Amniotic stem cell (primary cell): ENCODE measurements around the gene SCYL1.
"Not testable (repeated sequence)": the region's sequence is repeated elsewhere in the genome, so short reads cannot be mapped to it uniquely, and the experiment has no call there.

Experiments used
- DNase-seq: peaks from one replicate; lab custom pipeline; 2025; lab: John Stamatoyannopoulos, UW

Gene SCYL1

DNA sequence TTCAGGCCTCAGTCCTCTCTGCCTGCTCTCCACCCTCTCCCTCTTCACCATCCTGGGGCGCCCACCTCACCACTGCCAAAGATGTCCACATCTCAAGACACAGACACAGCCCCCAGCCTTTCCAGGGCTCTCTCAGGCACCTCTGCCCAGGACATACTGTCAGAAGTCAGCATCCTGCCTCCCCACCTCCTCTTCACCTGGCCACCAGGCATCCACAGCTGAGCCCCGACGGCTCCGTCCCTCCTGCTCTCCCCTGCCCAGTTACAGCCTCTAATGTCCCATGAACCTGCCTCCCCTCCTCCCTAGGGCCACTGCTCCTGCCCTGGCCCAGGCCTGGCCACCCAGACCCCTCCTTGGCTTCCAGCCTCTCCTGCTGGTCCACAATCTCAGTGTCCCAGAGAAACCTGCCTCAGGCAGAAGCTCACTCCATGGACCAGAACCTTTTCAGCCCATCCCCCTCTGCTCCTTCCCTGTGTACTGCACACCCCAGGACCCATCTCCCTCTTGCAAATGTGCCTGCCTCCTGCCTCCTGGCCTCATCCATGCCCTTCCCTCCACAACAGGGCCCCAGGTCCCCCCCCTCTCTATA lies 30.1 kb downstream of the SCYL1 start:
- DNase-seq, result no peak

DNA sequence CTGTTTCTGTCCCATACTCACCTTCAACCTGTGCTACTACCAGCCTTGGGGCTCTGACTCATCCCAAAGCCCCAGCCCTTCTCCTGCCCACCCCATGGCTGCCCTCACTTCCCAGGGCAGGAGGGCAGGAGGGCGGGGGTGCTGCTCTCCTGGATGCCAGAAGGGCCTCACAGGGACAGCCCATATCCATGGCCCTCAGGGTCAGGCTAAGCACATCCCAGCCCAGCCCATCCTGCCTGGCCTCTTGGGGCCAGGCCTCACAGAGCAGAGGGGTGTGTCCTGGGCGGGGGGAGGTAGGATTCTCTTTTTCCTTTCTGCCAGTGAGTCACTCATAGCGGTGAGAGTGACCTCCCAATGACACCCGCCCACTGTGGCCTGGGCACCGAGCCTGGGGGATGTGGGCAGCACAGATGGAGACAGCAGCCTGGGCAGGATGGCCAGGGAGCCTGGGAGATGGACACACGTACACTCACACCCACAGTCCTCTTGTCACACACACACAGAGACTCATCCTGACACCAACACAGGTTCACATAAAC lies 30.9 kb downstream of the SCYL1 start:
- DNase-seq, result peak; percentile 65

DNA sequence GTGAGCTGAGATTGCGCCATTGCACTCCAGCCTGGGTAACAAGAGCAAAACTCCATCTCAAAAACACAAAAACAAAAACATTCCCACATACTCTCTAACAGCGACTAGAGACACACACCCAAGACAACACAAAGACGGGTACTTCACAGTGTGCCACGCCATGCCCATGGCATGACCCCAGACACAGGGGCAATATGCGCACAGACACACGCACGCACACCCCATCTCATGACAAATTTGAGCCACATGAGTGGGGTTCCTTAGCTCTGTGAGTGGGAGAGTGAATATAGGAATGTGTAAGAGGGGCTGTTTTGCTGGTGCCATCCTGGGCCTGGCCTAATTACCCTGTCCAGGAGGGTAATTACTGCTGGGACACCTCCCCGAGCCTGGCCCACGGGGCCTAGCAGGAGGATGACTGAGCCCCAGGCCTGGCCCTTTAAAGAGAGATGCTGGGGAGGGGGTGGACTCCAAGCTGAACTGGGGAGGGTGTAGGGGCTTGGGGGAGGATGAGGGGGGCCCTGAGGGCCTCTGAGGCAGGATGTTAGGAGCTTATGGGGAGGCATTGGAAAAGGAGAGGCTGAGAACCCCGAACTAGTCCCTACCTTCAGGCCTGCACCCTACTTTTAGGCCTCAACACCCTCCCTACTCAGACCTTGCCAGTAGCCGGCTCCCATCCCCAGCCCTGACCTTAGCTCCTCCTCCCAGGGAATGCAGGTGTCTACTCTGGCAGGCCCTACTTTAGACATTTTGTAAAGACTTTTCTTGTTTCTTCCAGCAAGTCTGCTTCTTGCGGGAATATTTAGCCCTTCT lies 31.8 kb downstream of the SCYL1 start:
- no peak for DNase-seq

DNA sequence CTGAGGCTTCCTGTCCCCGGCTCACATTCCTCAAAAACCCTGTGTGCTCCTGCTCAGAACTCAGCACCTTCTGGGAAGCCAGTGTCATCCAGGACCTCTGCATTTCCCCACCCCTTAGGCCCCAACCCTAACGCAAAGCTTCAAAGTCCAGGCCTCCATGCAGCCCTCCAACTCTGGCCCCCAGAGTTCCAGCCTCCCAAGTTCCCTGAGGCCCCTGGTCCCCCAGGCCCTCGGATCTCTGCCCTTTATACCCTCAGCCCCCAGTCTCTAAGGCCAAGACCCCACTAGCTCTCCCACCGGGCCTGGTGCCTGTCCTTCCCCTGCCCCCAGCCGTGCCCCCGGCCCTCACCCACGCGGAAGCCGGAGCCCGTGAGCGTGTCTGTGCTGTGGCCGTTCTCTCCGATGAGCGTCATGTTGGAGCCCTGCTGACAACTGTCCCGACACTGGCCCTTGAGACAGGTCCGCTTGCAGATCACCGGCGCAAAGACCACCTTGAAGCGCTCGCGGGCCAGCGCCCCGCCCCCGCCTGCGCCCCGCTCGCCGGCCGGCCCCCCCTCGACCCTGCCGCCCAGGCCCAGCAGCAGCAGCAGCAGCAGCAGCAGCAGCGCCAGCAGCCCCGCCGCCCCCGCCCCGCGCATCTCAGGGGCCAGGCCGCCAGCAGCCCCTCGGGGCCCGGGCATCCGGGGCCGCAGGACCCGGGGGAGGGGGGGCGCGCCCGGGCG lies 32.6 kb downstream of the SCYL1 start:
- DNase-seq, result no peak

DNA sequence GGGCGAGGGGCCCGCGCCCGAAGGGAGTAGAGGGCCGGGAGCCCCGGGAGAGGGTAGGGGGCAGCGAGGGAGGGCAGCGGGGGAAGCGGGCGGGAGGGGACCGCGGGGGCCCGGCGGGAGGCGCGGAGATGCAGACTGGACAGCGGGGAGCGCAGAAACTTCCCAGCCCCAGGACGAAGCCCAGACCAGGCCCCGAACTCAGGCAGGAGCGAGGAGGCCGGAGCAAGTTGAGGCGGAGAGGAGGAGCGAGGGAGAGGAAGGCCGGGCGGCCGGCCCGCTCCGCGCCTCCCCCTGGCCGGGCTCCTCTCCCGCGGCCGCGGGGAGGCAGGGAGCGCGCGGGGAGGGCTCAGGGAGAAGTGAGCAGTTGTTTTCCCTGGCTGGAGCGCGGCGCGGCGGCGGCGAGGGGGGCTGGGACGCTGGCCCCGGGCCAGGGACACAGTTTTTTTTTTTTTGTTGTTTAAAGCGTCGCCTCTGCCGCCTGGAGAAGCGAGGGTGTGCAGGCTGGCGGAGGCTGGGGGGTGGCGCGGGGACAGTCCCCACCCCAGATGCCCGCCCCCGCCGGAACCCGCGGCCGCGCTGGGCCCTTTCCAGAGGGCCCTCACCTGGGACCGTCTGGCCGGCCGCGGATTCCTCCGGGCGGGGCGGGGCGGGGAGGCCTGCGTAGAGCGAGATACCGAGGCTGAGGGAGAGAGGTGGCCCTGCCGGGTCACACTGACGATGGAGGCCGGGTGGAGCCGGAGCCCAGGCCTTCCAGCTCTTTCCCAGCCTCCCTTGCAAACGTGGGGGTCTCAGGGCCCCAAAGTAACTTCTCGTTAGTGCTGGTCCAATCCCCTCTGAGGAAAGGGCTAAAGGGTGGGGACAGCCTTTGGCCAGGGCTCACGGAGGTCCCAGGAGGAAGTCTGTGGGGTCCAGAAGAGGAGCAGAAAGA lies 33.4 kb downstream of the SCYL1 start, which contains the start of gene LTBP3:
Gene LTBP3 (minus strand): TSS at position 358 of the 928 bp plus-strand sequence. CDS start 400 bp downstream, outside the sequence.
- no peak for DNase-seq

DNA sequence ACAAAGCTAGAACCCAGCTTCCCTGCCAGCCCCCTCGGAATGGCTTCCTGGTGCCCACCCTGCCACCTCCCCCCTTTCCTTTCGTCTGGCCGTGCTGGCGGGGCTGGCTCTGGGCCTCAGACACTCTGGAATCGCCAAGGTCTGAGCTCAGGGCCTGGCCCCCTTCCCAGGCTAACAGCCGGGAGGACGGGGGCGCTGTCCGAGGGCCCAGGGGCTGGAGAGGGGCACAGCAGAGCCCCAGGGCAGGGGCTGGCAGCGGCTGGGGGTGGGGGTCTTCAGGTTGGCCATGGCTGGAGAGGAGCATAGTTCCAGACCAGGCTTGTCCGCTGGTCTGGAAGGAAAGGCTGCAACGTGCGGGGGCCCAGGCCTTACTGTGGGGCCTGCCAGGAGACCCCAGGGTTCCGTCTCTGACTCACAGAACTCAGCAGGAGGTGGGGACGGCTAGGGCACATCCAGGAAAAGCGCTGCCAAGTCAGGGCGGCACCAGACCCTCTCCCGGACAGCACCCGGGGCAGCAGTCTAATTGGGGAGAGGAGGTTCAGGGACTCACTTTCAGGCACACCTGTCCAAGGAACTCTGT lies 34.1 kb downstream of the SCYL1 start:
- DNase-seq, result no peak

DNA sequence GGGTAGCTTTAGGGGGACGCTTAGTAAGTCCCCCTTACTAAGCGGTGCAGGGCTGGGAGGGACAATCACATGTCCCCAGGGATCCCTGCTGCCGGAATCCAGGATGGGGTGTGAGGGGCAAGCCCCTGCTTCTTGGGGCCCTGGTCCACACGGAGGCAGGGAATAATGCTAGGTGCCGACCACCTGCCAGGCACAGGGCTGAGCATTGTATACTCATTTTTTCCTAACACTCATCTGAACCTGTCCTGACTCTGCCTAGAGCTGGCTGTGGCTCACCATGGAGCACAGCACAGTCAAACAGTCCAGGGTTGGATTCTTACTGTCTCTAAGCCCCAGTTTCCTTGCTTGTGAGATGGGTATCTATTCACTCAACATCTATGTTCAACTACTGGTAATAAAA lies 34.7 kb downstream of the SCYL1 start:
- DNase-seq, result no peak

DNA sequence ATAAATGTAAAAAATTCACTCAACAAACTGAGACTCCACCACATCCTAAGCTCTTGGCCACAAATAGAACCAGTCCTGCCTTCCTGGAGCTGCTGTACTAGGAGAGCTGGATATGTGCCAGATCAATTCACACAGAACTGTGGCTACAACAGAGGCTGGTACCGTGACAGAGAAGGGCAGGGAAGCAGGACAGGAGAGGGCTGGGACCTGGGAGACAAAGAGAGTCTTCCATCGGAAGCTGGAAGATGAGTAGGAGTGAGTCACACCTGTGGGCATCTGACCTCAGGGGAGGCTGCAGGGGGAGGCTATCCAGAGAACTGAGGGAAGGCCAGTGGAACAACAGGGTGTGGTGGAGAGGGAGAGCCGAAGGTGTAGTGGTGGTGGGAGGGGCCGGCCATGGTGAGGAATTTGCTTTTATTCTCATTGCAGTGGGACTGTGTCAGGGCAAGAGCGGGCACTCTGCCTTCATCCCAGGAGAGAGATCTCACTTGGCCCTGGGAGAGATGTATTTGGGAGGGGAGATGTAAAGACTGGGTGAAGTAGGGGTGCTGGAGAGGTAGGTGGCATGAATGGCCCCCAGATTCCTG lies 35.2 kb downstream of the SCYL1 start:
- no peak for DNase-seq

DNA sequence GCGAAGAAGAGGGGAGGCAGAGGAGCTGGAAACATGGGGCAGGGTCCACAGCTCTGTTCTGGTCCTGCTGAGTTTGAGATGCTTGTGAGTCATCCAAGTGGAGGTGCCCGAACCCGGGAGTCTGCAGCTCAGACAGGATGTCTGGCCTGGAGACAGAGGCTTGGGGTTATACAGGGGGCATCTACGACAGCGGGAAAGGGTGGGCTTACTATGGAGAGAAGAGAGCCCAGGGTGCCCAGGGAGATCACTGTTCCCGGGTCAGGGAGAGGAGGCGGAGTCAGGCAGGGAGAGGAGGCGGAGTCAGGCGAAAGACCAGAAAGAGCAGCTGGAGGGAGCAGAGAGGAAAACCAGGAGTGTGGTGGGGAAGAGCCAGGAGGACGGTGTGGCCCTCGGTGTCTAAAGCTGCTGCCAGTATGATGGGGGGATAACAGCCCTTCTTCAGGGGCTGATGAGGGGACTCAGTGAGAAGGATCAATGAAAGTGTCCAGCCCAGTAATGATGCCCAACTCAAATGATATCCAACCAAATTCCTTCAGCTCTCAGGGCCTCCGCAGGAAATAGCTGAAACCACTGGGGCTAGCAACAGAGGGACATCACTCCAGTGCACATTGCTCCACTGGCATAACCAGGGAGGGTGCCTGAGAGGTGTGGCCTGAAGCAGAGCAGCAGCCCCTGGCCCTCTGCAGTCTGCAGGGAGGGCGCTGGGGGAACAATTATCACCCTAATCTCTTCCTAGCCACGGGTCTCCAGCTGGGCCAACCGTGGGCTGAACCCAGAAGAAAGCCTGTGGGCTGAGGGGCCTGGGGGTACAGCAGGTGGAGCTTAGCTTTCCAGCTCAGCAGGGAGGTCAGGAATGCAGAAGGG lies 35.9 kb downstream of the SCYL1 start:
- DNase-seq, result no peak

DNA sequence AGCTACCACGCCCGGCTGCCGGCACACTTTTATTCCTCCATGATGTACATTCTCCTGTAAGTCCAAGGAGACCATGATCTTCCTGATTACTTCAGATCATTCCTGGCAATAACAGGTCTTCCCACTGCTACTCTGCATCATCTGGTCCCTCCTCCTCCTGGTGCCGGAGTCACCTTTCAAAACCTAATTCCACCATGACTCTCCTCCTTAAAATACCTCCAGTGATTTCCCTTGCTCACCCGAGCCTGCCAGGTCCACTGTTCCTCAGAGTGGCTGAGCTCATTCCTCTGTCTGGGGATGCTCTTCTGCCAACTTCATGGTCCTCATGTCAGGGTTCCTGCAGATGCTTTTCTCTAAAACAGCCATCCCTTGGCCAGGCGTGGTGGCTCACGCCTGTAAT lies 37.1 kb downstream of the SCYL1 start:
- no peak for DNase-seq

DNA sequence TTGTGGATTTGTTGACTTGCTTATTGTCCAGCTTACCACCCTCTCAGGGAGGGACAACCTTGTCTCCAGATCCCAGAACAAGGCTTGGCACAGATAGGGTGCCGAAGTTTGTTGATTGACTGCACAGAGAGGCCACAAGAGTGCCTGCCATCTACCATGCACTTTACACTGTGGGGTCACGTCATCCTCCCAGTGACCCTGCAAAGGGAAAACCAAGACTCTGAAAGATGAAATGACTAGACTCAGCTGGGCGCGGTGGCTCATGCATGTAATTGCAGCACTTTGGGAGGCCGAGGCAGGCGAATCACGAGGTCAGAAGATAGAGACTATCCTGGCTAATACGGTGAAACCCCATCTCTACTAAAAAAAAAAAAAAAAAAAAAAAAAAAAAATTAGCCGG lies 37.9 kb downstream of the SCYL1 start:
- no peak for DNase-seq

DNA sequence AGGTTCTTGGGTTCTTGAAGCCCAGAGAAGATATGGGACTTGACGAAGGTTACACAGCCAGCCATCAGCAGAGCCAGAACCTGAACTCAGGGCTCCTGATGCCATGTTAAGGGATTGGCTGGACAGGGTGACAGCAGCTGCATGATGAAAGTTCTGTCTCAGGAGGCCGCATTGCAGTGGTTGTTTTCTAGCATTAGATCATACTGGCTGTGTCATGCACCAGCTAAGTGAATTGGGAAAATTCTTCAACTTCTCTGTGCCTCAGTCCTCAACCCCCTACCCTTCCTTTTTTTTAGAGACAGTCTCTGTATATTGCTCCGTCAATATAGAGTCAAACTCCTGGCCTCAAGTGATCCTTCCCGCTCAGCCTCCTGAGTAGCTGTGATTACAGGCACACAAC lies 38.7 kb downstream of the SCYL1 start:
- no peak for DNase-seq

DNA sequence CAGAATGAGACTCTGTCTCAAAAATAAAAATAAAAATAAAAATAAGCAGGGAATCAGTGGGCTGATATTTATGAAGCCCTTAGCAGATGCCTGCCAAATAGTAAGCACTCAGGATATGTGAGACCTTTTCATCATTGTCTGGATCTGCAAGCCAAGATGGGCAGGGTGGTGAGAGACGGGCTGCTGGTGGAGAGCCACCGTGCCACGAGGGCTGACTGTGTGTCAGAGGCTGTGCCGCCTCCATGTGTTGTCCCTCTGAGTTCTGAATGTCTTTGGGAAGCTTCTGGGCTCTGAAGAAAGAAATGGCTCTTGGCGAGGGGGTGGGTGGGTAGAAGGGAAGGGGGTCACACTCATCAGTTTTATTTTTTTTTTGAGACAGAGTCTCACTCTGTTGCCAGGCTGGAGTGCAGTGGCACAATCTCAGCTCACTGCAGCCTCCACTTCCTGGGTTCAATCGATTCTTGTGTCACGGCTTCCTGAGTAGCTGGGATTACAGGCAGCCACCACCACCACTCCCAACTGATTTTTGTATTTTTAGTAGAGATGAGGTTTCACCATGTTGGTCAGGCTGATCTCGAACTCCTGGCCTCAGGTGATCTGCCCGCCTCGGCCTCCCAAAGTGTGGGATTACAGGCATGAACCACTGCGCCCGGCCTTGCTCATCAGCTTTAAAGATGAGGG lies 40.1 kb downstream of the SCYL1 start:
- not testable (repeated sequence) for DNase-seq

DNA sequence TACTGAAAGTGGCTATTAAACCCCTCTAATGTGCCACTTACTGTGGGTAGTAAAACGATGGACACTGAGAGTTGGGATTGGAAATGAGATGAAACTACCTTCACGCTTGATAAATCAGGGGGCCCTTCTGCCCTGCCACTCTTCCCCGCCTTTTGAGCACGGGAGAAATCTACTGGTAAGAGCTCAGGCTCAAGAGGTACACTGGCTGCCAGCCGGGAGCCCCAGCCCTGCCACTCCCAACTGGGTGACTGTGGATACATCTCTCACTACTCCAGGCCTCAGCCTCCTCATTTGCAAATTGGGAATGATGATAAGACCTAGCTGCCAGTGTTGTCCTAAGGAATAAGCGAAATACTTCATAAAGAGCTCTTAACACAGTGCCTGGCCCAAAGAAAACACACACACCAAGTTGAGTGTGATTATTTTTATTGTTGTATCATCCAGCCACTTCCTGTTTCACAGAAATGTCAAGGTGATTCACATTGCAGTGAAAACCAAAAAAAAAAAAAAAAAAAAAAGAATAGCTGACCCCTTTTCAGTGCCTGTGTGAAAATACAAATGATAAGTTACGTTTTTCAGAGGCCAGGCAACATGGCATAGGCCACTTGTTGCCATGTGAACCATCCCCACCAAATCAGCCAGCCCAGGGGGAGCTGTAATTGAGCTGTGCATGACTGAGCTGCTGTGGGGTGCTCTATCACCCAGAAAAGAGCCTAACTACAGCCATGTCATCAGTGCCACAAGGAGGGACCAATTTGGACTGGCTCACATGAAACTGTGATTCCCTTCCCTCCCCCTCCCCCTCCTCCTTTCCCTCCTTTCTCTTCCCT lies 41.0 kb downstream of the SCYL1 start:
- DNase-seq, result no peak

DNA sequence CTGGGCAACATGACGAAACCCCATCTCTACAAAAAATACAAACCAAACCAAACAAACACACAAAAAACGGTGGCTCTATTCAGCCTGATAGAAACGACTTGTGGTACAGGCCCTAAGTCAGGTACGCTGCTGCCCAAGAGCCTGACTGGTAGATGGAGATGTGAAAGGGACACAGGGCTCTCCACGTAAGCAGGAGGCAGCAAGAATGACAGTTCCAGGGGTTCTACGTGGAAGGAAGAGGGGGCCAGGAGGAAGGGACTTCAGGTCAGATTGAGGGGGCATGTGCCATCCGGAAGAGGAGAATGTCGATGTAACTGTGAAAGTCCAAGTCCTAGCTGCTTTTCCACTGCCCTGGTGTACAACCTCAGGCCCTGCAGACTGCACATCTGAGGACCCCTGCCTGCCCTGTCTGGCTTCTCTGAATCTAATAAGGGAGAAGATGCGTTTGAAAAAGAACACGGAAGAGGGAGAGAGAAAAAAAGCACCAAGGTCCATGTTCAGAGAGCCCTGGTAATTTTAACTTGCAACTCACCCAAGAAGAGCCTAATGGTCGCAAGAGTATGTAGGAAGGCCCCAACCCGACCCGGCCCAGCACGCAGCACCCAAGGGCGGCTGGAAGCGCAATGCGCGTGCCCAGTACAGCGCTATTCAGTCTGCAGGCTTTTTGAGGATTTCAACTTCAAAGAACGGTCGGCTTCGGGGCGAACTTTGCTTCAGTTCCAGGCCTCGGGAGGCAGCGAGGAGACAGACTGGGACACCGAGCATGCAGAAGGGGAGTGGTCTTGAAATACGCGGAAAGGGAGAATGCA lies 44.5 kb downstream of the SCYL1 start:
- DNase-seq, result no peak

DNA sequence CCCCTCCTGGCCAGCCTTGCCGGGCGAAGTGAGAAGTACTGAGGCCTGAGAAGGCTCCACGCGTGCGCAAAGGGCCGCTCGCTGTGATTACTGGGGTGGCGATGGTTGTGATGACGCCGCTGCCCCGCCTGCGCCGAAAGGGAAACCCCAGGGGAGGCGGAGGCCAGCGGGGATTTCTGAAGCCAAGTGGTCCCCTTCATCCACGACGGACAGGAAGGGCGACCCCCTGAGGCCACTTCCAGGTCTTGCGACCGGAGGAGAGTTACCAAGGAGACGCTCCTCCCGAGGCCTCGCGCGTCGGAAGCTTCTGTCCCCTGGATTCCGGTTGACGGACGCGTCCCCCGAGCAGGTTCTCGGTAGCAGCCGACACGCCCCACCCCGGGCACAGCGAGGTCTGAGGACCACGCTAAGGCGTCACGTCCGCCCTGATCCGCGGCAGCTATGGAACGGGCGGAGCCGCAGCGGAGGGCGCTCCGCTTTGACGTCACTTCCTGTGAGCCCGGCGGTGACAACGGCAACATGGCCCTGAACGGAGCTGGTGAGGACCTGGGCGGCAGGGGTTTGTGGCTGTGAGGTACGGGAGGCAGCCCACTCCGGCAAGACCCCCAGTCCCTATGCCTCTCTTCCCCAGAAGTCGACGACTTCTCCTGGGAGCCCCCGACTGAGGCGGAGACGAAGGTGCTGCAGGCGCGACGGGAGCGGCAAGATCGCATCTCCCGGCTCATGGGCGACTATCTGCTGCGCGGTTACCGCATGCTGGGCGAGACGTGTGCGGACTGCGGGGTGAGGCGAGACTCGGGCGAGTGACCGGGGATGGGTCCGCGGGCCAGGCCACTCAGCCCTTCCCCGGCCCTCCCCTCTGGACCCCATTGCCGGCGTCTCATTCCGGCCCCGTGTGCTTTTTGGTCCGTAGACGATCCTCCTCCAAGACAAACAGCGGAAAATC lies 45.4 kb downstream of the SCYL1 start, which contains the start of gene ZNRD2:
Gene ZNRD2 (plus strand): TSS at position 505 of the 946 bp plus-strand sequence. CDS start 15 bp downstream, at position 520.
- peak; percentile 99 for DNase-seq
